T-cell (primary cell): ENCODE data around the gene SPRED3. TPM values are rescaled to one million over a fixed set of nuclear protein-coding genes. Genes with fewer than 3 reads are reported as not detected.

Source experiments
- ATAC-seq, 4 experiments: fragments of 200-7000 bp in 3 of 4; fragments of 150-1000 bp in 1 of 4; cut with Tn5 transposase; replicated peaks in 1 of 4; 1 replicate in 3 of 4; 2 replicates in 1 of 4; pipeline ENCODE4 v1.10.0; 2021; ENCODE audit warnings: moderate library complexity in 3 of 4, mild to moderate bottlenecking in 2 of 4, moderate number of reproducible peaks in 1 of 4
- CTCF ChIA-PET, 2 donors: fragments of 300-600 bp; sonication (Branson Sonifier 250); formaldehyde crosslinking; loops; one replicate each; lab custom pipeline; 2022; ENCODE audit warnings: antibody characterized with exemption in 2 of 2; lab: Charles Lee
- POLR2A ChIA-PET, 2 donors: fragments of 300-600 bp; sonication (Branson Sonifier 250); formaldehyde crosslinking; loops; one replicate each; lab custom pipeline; 2022; ENCODE audit warnings: antibody characterized with exemption in 2 of 2; lab: Charles Lee
- DNase-seq, 35 experiments: peaks; one replicate each; pipeline versions ENCODE4 v3.0.0 to v3.0.0-alpha.2; 2013 to 2023
- H3K27ac ChIP-seq: one replicate; pipeline ENCODE4 v1.5.1; 2013; ENCODE audit warnings: low read length
- H3K27me3 ChIP-seq, 2 experiments: replicated peaks in 1 of 2; 1 replicate in 1 of 2; 2 replicates in 1 of 2; pipeline versions ENCODE4 v1.6.1 to v1.7.0; 2013; ENCODE audit warnings: low read length in 1 of 2, mixed read lengths in 1 of 2; ENCODE audit not compliant: control insufficient read depth in 2 of 2, insufficient read depth in 2 of 2; ENCODE audit errors: extremely low read depth in 1 of 2
- H3K36me3 ChIP-seq, 2 donors: 1 replicate in 1 of 2; 2 replicates in 1 of 2; pipeline versions ENCODE4 v1.6.1 to v1.7.0; 2013; ENCODE audit warnings: low read length in 1 of 2; ENCODE audit not compliant: control insufficient read depth in 2 of 2, insufficient read depth in 1 of 2; ENCODE audit errors: extremely low read depth in 1 of 2
- H3K4me1 ChIP-seq, 2 experiments: 1 replicate in 1 of 2; 2 replicates in 1 of 2; pipeline versions ENCODE4 v1.6.1 to v1.7.0; 2013; ENCODE audit warnings: low read length in 2 of 2, mixed read lengths in 1 of 2; ENCODE audit not compliant: insufficient read depth in 2 of 2, control insufficient read depth in 1 of 2; ENCODE audit errors: extremely low read depth in 1 of 2
- H3K4me3 ChIP-seq, 2 donors: 1 replicate in 1 of 2; 2 replicates in 1 of 2; pipeline versions ENCODE4 v1.5.1 to v1.7.0; 2013; ENCODE audit warnings: mild to moderate bottlenecking in 2 of 2, low read length in 1 of 2, moderate library complexity in 1 of 2; ENCODE audit not compliant: control insufficient read depth in 1 of 2; ENCODE audit errors: extremely low read depth in 1 of 2
- H3K9me3 ChIP-seq: 2 replicates; pipeline ENCODE4 v1.7.0; 2013
- H3K27ac Mint-ChIP-seq, 2 donors: one replicate each; pipeline ENCODE4 v1.8.0; 2020 to 2021; ENCODE audit warnings: mild to moderate bottlenecking in 2 of 2, mixed read lengths in 2 of 2
- H3K27me3 Mint-ChIP-seq, 2 donors: one replicate each; pipeline ENCODE4 v1.8.0; 2021 to 2022; ENCODE audit warnings: mixed read lengths in 2 of 2
- H3K36me3 Mint-ChIP-seq: one replicate; pipeline ENCODE4 v1.8.0; 2021; ENCODE audit warnings: mixed read lengths
- H3K4me1 Mint-ChIP-seq, 3 donors: one replicate each; pipeline ENCODE4 v1.8.0; 2020 to 2022; ENCODE audit warnings: mixed read lengths in 3 of 3, mild to moderate bottlenecking in 1 of 3
- H3K4me3 Mint-ChIP-seq, 3 donors: one replicate each; pipeline ENCODE4 v1.8.0; 2020 to 2022; ENCODE audit warnings: mild to moderate bottlenecking in 3 of 3, mixed read lengths in 3 of 3, moderate library complexity in 3 of 3
- H3K9me3 Mint-ChIP-seq, 3 donors: one replicate each; pipeline ENCODE4 v1.8.0; 2020 to 2022; ENCODE audit warnings: mixed read lengths in 3 of 3
- WGBS: methylation state at CpG from one replicate; pipeline ENCODE4 v1.1.5; 2013; ENCODE audit warnings: missing lambda C conversion rate; ENCODE audit not compliant: insufficient coverage; 5-methylcytosine and 5-hydroxymethylcytosine counted together
- total RNA-seq, 35 experiments: library from RNA in 6 of 35; stranded (reverse) in 6 of 35; fragments of 120-200 nt in 1 of 35; gene quantifications; one replicate each; pipeline versions ENCODE4 v1.2.1 to v1.2.4 and lab custom pipeline; 2013 to 2026

Gene SPRED3
- total RNA-seq, 5 donors from 2014 or later (not counting 1 experiment from before 2014, with no cell fraction given), result 0.93 to 2.9 (median 2.1) TPM

DNA sequence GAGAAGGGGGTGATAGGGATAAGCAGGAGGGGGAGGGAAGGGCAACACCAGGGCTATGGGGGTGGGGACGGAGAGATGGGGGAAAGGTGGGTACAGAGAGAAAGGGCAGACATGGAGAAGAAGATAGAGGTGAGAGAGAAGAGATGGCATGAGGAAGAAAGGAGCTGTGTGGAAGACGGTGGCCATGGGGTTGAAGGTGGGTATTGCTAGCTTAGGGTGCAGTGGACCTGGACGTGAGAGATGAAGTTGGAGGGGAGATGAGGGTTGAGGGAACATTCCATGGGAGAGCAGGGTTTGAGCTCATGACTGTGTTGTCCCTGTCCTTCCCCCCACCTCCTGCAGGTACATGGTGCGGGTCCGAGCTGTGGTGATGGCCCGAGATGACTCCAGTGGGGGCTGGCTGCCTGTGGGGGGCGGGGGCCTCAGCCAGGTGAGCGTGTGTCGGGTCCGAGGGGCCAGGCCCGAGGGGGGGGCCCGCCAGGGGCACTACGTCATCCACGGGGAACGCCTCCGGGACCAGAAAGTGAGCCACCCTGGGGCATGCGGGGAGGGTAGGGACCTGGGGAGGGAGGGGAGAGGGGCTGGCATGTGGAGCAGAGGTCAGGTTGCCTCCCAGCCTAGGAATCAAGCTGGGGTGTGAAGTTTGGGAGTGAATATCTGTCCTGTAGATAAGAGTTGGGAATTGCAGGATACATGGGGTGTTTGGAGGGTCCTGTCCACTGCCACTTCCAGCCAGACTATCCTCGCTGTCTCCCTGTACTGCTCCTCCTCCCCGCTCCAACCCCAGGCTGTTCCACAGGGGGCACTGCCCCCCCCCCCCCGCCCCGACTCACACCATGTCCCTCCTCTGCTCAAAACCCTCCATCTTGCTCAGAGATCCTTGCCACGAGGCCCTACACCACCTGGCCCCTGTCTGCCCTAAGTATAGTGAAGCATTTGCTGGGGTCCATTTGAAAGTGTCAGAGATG, 1.7 kb downstream of the SPRED3 start:
- ChIA-PET POLR2A (interaction anchor here in 1 of 2 donors (0.5 to 0.6 kb wide), 2 partner anchors 12 to 1465 kb away, joined by 3 to 6 read pairs; no protein-coding TSS in a partner anchor), CTCF (interaction anchor here in 1 of 2 donors (1.1 kb wide), 1 partner anchor 13 kb away, joined by 6 read pairs; the partner anchor contains the start of gene FAM98C)
- no peak overlapping the region for H3K27ac ChIP-seq
- peak overlapping the region in 2 of 3 donors; percentile 28 to 89 for H3K4me3 Mint-ChIP-seq
- 43% methylated on average over 13 of the region's 22 CpGs for WGBS
- DNase-seq (no peak), ATAC-seq (no peak)
- peaks cover 9 to 13% of the 10 kb centered on the region in 2 donors for H3K27me3 Mint-ChIP-seq
- no peaks in the 10 kb centered on the region for H3K9me3 ChIP-seq
- H3K27me3 ChIP-seq, result peaks cover 2 to 37% of the 10 kb centered on the region in 2 experiments
- no peak overlapping the region for H3K4me3 ChIP-seq
- peaks cover 28 to 38% (median 33%) of the 10 kb centered on the region in 3 donors for H3K4me1 Mint-ChIP-seq
- H3K9me3 Mint-ChIP-seq, result no peaks in the 10 kb centered on the region
- H3K36me3 Mint-ChIP-seq, result peaks cover 3% of the 10 kb centered on the region
- no peaks in the 10 kb centered on the region for H3K36me3 ChIP-seq
- H3K27ac Mint-ChIP-seq, result no peak overlapping the region
- peaks cover 5 to 52% of the 10 kb centered on the region in 2 experiments for H3K4me1 ChIP-seq

GRCh38 chr19:38391911-38392464, 3.5 kb downstream of the SPRED3 start:
- no peak overlapping the region for H3K4me3 Mint-ChIP-seq
- ATAC-seq (no peak), DNase-seq (no peak)
- peaks cover 2 to 22% of the 10 kb centered on the region in 2 experiments for H3K27me3 ChIP-seq
- H3K9me3 ChIP-seq, result no peaks in the 10 kb centered on the region
- no peak overlapping the region for H3K4me3 ChIP-seq
- ChIA-PET CTCF (interaction anchor here (0.5 to 0.6 kb wide), 3 partner anchors 18 to 167 kb away, joined by 3 read pairs; partner anchors contain the start of gene PSMD8 (in 2 of the 2)), POLR2A (no interaction called here)
- no peak overlapping the region for H3K27ac Mint-ChIP-seq
- H3K4me1 ChIP-seq, result peaks cover 6 to 47% of the 10 kb centered on the region in 2 experiments
- peaks cover 3% of the 10 kb centered on the region for H3K36me3 Mint-ChIP-seq
- H3K4me1 Mint-ChIP-seq, result peaks cover 35 to 47% (median 41%) of the 10 kb centered on the region in 3 donors
- no peaks in the 10 kb centered on the region for H3K36me3 ChIP-seq
- H3K9me3 Mint-ChIP-seq, result no peaks in the 10 kb centered on the region
- WGBS, result 56% methylated on average over 3 of the region's 8 CpGs
- H3K27me3 Mint-ChIP-seq, result peaks cover 9 to 13% of the 10 kb centered on the region in 2 donors
- H3K27ac ChIP-seq, result no peak overlapping the region

DNA sequence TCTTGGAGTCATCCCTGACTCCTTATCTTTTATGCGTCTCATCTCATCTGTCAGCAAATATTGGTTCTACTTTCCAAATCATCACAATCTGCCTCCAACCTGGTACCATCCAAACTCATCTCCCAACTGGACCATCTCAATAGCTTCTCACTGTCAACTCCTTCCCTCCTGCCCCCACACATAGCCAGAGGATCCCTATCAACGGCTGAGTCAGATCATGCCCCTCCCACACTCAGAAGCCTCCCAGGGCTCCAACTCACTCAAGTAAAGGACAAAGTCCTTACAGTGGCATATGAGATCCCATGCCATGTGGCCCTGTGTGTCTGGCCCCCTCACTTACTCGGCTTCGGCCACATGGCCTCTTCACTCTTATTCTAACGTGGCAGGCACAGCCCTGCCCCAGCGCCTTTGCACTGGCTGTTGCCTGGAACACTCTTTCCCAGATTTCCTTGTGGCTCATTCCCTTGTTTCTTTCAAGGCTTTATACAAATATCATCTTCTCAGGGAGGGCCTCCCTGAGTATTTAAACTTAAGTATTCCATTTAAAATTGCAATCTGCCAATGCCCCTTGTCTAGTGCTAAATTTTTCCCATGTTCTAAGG, 4.3 kb downstream of the SPRED3 start:
- Histone ChIP-seq H3K27me3 (peaks cover 2 to 14% of the 10 kb centered on the region in 2 experiments), H3K9me3 (no peaks in the 10 kb centered on the region), H3K4me3 (no peak overlapping the region), H3K27ac (no peak overlapping the region), H3K4me1 (peaks cover 6 to 39% of the 10 kb centered on the region in 2 experiments), H3K36me3 (no peaks in the 10 kb centered on the region)
- H3K36me3 Mint-ChIP-seq, result no peaks in the 10 kb centered on the region
- peaks cover 30 to 44% (median 33%) of the 10 kb centered on the region in 3 donors for H3K4me1 Mint-ChIP-seq
- H3K27ac Mint-ChIP-seq, result no peak overlapping the region
- ChIA-PET CTCF (interaction anchor here in 1 of 2 donors (0.5 kb wide), 1 partner anchor 167 kb away, joined by 3 read pairs; no protein-coding TSS in a partner anchor), POLR2A (no interaction called here)
- no peak for DNase-seq
- peaks cover 7 to 9% of the 10 kb centered on the region in 2 donors for H3K27me3 Mint-ChIP-seq
- H3K9me3 Mint-ChIP-seq, result no peaks in the 10 kb centered on the region
- no peak for ATAC-seq
- H3K4me3 Mint-ChIP-seq, result no peak overlapping the region
- 77% methylated on average over 6 of the region's 6 CpGs for WGBS

DNA sequence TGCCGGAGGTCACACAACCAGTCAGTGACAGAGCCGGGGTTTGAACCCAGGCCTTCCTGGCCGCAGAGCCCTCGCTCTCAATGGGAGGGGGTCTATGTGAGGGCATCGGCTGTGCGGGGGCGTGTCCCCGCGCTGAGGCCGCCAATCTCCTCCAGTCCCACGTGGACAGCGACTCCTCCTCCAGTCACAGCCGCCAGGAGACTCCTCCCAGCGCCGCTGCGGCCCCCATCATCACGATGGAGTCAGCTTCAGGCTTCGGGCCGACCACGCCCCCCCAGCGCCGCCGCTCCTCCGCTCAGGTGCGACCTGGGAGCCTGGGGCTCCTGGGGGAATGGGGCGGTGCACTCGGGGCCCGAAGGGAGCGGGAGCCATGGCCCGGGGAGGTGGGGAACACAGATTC, 6.0 kb downstream of the SPRED3 start:
- Mint-ChIP-seq H3K9me3 (no peaks in the 10 kb centered on the region), H3K4me3 (peak overlapping the region; percentile 64 to 73 (median 70)), H3K36me3 (no peaks in the 10 kb centered on the region), H3K27ac (peak overlapping the region; percentile 39 to 55), H3K27me3 (peaks cover 4 to 5% of the 10 kb centered on the region in 2 donors), H3K4me1 (peaks cover 23 to 32% (median 27%) of the 10 kb centered on the region in 3 donors)
- ChIA-PET POLR2A (no interaction called here), CTCF (interaction anchor here in 1 of 2 donors (0.5 to 1.2 kb wide), 3 partner anchors 8 to 367 kb away, joined by 3 read pairs; partner anchors contain the start of genes FAM98C and PSMD8)
- peak; percentile 45 to 72 (median 52) for ATAC-seq
- peak in 33 of 35 experiments; percentile 30 to 74 (median 54) for DNase-seq
- Histone ChIP-seq H3K27me3 (peaks cover 2 to 10% of the 10 kb centered on the region in 2 experiments), H3K27ac (no peak overlapping the region), H3K4me3 (peak overlapping the region; percentile 29 to 77), H3K4me1 (peaks cover 4 to 23% of the 10 kb centered on the region in 2 experiments), H3K9me3 (no peaks in the 10 kb centered on the region), H3K36me3 (no peaks in the 10 kb centered on the region)
- WGBS, result 10% methylated on average over 26 of the region's 30 CpGs

GRCh38 chr19:38395381-38396114, 7.1 kb downstream of the SPRED3 start:
- Mint-ChIP-seq H3K27ac (peak overlapping the region in 1 of 2 donors; percentile 11), H3K27me3 (peaks cover 0 to 4% of the 10 kb centered on the region in 2 donors), H3K36me3 (no peaks in the 10 kb centered on the region), H3K4me1 (peaks cover 21 to 31% (median 22%) of the 10 kb centered on the region in 3 donors), H3K4me3 (peak overlapping the region; percentile 65 to 73 (median 70)), H3K9me3 (no peaks in the 10 kb centered on the region)
- ATAC-seq, result peak; percentile 79 to 92 (median 90)
- no peaks in the 10 kb centered on the region for H3K36me3 ChIP-seq
- 6% methylated on average over 85 of the region's 86 CpGs for WGBS
- H3K9me3 ChIP-seq, result no peaks in the 10 kb centered on the region
- ChIA-PET POLR2A (no interaction called here), CTCF (no interaction called here)
- peaks cover 4 to 20% of the 10 kb centered on the region in 2 experiments for H3K4me1 ChIP-seq
- H3K27me3 ChIP-seq, result peaks cover 2 to 10% of the 10 kb centered on the region in 2 experiments
- DNase-seq, result peak in 20 of 35 experiments; percentile 13 to 67 (median 37)
- H3K4me3 ChIP-seq, result peak overlapping the region; percentile 29 to 77
- H3K27ac ChIP-seq, result no peak overlapping the region
